NCI-H146 (cell line): Measurements from ENCODE around the gene MAP2K5.
"Not testable (repeated sequence)": the region's sequence is repeated elsewhere in the genome, so short reads cannot be mapped to it uniquely, and the experiment has no call there.

Experiments
- DNase-seq: peaks from one replicate; lab custom pipeline; 2025; lab: John Stamatoyannopoulos, UW

The MAP2K5 gene

DNA sequence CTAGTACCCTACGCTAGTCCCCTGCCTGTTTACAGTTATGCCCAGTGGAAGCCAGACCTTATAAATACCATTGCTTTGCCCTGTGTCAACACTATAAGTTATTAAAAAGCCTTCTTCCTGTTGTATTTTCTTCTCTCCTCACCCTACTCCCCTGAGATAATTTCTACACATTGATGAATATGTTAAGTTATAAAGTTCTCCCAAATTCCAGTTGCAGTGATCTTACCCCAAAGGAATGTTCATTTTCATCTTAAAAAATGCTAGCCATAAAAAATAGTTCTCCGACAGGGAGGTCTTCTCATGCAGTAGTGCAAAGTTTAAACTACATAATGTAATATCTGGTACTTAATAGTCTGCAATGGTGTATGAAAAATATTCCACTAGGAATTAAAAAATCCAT lies 58.6 kb downstream of the MAP2K5 start:
- DNase-seq = no peak

DNA sequence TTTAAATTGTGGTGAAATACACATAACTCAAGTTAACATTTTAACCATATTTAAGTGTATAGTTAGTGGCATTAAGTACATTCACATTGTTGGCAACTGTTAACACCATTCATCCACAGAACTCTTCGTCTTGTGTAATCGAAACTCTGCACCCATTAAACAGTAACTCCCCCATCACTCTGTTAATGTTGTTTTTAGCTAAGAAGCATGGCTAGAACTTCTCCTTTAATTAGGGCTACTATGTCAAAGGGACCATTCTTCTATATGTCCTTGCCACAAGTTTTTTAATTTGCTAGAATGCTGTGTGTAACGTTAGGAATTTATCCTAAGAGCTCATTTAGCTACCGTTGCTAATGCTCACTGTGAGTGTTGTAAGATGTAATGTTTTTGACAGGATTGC lies 60.6 kb downstream of the MAP2K5 start:
- no peak for DNase-seq

DNA sequence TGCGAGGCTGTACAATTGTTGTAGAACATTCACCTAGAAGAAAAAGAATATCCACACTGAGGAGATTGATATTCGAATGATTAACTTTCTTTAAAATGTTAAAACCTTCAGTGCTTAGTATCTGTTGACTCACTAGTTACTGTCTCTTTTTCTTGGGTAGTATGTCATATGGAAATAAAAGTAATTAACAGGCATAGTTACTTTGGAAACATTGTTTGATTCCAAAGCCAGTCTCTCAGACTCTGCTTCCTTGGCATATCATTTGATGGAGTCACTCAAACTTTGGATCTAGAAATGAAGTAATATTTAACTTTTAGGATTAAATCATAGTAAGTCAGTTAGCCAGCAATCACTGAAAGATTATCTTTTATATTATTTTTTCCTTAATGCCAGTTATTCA lies 63.4 kb downstream of the MAP2K5 start:
- no peak for DNase-seq

DNA sequence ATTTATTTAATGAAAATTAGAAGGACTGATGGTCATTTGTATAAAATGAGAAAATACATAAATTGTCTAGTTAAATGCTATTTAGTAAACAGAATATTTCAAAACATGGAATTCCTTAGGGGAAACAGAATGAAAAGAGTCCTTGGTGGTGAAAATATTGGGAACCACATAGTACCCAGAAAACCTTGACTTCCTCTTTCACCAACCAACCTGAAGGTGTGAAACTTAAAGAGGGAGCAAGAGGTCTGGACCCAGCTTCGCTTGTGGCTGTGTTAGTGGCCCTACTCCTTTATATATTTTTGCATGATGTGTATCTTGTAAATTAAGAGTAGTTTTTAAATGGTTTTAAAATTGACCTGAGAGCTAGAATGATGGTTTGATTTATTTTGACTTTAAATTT lies 64.2 kb downstream of the MAP2K5 start:
- DNase-seq = no peak

DNA sequence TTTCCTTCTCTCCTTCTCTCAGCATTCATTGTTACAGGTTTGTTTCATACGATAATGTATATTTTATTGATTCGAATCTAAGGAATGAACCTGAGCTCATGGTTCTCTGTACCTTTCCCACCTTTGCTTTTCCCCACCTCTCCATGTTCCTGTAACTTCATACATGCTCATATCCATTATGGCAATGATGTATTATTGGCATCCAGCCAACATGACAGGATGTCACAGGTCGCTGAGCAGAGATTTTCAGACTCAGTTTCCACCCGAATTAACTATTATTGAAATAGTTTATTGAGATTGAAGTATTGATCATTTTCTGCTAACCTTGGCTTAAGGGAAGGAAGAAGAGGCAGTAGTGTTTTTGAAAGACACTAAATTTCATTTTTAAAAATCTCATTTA lies 64.8 kb downstream of the MAP2K5 start:
- DNase-seq = no peak

DNA sequence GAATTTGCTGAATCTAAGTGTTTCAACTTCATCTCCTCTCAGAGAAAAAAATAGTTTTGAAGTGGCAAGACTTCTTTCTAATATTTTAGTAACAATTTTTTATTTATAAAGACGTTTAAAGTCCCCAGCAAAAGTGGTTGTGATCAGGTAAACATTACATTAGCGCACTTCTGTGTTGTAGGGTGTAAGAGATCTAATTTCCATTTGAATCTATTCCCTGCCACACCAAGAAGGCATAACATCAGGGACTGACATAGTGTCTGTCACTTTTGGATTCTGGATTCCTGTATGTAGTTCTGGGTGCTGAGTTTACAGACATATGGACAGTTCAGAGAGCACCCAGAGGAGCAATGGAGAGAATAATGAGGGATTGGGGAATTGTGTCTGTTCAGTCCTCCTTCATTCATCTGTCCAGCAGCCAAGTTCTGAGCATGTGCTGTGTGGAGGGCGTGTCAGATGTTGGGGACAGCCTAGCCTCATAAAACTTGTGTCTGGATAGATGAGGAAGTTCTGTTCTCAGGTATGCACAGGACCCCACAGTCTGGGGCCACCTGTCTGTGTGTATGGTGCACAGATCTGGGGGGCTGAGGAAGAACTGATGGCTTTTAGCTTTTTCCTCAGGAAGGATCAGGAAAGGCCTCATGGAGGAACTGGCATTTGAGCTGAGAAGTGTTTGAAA lies 65.6 kb downstream of the MAP2K5 start:
- no peak for DNase-seq

DNA sequence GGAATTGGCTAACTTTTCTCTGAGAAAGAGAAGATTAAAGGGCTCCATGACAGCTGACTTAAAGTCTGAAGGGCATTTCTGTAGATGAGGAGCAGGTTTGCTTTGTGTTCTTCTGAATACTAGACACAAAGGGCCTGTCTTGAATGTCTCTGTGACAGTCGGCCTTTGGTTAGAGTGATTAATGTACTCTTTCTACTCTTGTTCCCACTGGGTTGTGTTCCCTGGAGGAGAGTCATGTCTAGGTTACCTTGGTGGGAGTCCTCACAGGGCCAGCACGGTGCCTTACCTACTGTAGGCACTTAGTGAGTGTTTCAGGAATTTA lies 66.1 kb downstream of the MAP2K5 start:
- no peak for DNase-seq

DNA sequence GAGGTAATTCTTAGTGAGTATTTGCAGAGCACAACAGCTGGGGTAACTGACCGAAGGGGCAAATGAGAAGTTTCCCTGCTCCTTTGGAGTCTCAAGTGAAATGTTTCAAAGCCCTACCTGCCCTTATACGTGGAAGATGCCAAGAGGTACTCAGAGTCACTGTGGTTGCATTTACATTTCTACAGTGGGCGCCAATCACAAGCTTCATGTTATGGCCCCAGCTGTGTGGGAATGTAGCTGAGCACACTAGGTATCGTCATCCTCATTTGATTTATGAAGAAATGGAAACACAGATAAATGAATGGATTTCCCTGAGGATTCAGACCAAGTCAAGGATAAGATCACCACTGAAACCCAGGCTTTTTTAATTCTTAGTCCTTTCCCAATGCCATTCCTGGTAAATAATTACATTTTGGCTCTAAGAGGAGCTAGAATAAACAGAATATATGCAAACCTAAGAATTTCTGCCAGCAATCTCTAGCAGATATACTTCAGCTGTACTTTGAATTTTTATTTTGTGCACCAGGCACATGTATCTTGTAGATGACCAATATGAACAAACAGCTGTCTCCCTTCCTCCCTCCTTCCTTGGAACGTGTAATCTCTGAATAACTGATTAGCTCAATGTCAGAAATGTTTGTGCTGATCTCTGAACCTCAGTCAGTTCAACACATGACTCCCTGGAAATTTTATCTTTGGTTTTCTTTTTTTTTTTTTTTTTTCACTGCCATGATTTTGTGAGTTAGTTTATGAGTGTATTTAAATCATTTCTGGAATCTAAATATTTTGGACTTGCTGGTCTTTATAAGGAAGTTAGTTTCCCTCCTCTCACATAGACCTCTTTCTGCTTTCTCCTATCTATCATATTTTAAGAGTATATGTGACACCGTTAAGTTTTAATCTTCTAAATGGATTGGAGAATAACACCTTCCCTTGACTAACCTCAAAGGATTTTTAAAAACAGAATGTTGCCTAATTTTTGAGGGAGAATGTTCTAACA lies 69.2 kb downstream of the MAP2K5 start:
- no peak for DNase-seq

DNA sequence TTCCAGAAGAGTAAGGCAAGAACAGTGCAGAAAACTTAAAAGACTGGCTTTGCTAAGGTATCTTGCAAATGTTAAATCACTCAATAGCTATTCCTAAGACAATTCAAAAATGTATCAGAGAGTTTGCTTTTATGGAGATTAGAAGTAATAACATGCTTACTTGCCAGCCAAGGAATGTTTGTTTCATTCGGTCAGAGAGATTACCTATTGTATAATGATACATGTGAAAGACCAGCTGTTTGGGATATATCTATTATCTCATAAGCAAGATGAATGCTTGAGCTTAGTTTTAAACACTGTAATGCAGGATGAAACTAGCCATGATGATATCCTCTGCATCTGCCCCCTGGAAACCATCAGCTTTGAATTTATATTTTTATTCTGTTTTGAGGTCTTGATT lies 70.7 kb downstream of the MAP2K5 start:
- DNase-seq = no peak

DNA sequence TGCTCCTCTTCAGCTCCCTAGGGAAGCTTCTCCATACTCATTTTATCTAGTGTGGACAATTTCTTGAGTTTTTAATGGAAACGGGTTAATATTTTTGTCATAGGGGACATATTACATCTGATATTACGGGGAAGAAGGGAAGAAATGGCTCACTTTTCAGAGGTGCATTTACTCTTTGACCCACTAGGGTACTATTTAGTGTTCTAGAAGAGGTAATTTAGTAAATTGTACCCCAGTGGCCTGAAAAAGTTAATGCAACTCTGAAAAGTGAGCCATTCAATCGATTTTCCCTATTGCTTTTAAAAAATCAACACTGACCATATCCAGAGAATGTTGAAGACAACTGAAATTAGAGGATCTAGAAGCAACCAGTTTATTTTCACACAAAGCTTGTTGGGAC lies 71.2 kb downstream of the MAP2K5 start:
- no peak for DNase-seq

DNA sequence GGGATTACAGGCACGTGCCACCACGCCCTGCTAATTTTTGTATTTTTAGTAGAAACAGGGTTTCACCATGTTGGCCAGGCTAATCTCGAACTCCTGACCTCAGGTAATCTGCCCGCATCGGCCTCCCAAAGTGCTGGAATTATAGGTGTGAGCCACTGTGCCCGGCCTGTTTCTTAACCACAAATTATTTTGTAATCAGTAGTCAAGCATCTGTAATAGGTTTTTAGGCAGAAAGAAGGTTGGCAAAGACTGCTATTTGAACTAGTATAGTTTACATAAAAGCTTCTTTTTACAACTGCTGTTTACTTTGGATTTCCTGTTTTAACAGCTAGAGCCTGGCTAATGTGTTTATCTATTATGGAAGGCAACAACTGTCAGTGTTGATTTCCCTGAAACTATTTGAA lies 72.6 kb downstream of the MAP2K5 start:
- DNase-seq = peak; percentile 17

DNA sequence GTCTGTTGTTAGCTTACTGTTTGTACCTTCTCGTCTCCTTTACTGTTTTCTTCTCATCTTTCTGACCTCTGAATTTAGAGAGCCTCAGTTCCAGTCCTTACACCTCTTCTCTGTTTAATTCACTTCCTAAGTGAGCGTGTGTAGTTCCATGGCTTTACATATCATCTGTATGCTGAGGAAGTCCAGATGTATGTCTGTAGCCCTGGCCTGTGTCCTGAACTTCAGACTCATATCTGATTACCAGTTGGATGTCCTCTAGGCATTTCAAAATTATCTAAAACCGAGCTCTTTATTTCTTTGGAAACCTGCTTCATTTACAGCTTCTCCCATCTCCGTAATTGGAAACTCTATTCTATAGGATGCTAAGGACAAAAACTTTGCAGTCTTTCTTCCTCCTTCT lies 75.8 kb downstream of the MAP2K5 start:
- no peak for DNase-seq

DNA sequence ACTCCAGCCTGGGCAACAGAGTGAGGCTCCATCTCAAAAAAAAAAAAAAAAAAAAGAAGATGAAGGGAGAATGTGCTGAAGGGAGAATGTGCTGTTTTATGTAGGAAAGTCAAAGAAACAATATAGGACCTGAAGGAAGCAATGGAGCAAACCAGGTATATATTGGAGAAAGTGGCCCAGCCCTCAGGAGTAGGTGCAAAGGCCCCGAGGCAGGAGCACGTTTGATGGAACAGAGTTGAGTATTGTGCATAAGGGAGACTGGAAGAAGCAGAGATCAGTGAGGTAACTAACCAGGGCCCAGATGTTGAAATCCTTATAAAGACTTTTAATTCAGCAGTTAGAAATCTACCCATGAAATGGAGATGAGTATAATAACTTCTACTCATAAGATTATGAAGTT lies 79.6 kb downstream of the MAP2K5 start:
- no peak for DNase-seq

DNA sequence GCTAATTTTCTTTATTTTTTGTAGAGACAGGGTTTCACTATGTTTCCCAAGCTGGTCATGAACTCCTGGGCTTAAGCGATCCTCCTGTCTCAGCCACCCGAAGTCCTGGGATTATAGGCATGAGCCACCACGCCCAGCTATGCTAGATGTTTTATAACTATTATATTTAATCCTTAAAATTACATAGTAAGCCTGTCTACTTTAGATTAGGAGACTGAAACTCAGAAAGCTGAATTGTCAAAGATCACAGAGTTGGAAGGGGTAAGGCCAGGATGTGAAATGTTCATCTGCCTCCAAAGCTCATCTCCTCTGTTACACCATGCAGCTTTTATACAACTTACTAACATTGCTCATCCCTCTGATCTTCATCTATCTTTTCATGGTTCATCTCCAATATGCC lies 89.8 kb downstream of the MAP2K5 start:
- DNase-seq = no peak

DNA sequence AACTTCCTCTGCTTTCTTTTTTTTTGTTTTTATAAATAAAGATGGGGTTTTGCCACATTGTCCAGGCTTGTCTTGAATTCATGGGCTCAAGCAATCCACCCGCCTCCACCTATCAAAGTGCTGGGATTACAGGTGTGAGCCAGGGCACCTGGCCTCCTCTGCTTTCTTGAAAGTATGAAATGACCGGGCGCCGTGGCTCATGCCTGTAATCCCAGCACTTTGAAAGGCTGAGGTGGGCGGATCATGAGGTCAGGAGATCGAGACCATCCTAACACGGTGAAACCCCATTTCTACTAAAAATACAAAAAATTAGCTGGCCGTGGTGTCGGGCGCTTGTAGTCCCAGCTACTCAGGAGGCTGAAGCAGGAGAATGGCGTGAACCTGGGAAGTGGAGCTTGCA lies 93.4 kb downstream of the MAP2K5 start:
- not testable (repeated sequence) for DNase-seq

DNA sequence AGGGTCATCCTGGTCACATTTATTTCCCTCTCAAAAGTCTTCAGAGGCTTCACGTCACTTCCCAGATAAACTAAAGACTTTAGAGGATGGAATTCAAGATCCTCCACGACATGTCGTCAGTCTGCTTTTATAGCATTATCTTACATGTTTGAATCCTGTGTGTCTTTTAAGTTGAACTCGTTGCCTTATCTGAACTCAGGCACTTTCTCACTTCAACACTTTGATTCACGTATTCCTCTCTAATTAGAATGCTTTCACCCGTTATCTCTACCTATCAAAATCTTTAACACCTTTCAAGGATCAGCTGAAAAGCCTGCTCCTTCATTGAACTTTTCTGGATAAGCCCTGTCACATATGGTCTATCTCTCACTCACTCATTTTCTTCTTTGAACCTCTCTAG lies 97.1 kb downstream of the MAP2K5 start:
- DNase-seq = no peak

DNA sequence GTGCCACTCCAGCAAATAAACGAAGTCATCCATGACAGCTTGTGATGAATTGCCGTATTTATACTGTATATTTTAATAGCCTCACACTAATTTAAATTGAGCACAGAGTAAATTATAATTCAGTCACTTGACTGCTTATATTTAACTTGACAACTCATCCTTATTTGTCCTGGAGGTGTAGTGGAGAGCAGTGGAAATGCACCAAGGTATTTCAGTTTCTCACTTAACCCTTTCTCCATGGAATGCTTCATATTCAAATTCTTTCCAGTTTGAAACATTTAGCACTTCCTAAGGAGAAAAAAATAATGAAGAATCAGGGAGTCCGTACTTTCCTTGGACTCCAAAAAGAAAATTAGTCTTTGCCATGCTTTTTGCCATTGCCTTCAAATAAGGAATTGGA lies 99.0 kb downstream of the MAP2K5 start:
- peak; percentile 3 for DNase-seq

DNA sequence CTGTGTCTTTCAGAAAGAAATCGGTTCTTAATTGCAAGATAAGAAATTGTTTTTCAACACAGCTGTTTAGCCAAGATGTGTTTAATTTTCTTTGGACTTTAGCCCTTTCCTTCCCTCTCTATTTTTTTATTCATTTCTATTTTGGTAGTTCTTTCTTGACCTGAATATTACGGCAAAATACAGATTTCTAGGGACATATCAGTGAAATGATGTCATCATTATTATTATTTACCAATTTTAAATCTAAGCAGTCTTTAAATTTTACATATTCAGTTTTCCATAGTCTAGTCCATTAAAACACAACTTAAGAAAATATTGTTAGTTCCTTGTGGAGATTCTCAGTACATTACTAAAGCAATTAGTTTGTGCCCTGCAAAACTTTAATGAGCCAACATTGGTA lies 104.3 kb downstream of the MAP2K5 start:
- DNase-seq = no peak

DNA sequence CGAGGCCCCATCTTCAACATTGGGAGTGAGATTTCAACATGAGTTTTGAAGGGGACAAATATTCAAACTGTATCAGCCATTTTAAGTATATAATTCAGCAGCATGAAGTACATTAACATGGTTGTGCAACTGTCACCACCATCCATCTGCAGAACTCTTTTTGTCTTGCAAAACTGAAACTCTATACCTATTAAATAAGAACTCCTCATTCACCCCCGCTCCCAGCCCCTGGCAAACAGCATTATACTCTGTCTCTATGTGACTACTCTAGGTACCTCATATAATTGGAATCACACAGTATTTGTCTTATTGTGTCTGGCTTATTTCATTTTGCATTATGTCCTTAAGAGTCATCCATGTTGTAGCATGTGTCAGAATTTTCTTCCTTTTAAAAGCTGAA lies 110.1 kb downstream of the MAP2K5 start:
- DNase-seq = no peak

DNA sequence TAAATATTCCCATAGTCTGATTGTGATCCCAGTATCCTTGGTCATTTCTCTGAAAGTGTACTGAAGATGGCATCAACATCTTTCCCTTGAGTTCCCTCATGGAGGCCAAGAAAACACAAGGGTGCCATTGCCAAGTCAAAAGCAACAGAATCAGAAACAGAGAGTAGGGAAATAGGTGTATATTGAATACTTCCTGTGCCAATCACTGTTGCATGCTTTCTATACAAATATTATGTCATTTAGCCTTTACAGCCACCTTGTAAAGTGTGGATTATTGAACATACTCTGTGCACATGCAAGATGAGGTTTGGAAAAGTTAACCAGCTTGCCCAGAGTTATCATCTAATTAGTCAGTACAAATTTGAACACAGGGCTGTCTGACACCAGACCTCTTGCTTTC lies 117.9 kb downstream of the MAP2K5 start:
- DNase-seq = no peak

DNA sequence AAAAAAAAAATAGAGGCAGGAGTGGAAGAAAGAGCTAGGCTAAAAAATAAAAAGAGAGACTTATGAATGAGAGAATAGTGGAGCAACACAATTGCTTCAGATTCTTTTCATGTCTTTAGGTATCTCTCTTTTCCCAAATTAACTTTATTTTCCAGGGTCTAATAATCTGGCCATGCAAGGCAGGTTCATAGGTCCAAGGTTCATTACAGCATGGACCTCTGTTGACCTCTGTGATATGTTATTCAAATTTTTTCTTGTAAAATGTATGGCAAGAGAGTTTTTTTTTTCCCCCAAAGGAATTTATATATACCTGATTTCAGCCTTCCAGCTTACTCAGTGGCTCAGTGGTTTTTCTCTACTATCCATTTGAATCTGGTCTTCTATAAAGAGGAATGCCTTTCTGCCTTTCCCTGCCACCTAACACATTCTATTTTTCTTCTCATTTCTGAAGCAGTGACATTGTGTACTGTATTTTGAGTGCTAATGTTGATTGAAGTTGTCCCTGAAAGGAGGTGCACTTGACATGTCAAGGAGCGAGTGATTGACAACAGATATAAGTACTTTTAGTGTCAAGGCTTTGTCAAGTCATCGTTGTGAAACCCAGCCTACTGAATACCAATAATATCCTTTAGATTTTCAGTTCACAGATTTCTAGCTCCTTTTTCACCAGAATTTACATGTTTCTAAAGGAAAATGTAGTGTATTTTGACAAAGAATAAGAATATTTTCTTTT lies 118.5 kb downstream of the MAP2K5 start:
- no peak for DNase-seq

DNA sequence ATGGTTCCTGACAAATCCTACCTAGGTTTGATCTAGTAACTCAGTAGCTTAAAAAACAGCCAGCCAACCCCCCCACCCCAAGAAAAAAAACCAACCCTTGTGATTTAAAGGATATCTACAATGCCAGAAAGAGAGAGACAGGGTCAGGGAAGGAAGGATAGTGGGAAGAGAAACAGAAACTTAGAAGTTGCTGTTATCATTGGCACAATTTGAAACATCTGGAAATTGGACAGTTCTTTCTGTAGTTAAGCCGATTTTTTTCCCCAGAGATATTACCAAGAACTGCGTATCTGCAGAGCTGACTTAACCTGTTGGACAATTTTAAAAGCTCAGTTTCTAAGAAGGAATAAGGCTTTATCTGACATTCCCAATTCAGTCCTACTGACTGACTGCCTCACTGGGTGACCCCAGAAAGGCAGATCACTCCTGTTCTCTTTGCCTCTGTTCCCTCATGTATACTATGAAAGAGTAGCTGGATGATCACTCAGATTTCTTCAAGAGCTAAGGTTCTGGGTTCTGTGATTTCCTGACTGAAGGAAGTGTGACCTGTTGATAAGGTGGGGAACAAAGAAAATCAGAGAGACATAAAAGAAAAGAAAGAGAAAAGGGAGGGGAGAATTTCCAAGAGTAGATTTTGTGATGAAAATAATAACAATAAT lies 128.3 kb downstream of the MAP2K5 start:
- no peak for DNase-seq
